Coronary artery (tissue), 2 donors: ENCODE measurements around the gene DGUOK.

Source experiments
- DNase-seq: peaks from one replicate; pipeline ENCODE4 v3.0.0-alpha.2; 2017; ENCODE audit warnings: low spot score
- H3K27ac ChIP-seq, 2 donors: fragments of 200-600 bp; sonication (generic); one replicate each; pipeline ENCODE4 v1.5.1; 2016 to 2019
- H3K4me3 ChIP-seq: fragments of 200-600 bp; sonication (generic); 2 replicates; pipeline ENCODE4 v1.5.1; 2016; ENCODE audit warnings: mild to moderate bottlenecking, moderate library complexity
- TF ChIP-seq, protein P1 (sequence below): fragments of 200-600 bp; sonication (generic); IDR thresholded peaks from one replicate; pipeline ENCODE4 v1.5.1; 2019; ENCODE audit warnings: antibody characterized with exemption

The DGUOK gene

DNA sequence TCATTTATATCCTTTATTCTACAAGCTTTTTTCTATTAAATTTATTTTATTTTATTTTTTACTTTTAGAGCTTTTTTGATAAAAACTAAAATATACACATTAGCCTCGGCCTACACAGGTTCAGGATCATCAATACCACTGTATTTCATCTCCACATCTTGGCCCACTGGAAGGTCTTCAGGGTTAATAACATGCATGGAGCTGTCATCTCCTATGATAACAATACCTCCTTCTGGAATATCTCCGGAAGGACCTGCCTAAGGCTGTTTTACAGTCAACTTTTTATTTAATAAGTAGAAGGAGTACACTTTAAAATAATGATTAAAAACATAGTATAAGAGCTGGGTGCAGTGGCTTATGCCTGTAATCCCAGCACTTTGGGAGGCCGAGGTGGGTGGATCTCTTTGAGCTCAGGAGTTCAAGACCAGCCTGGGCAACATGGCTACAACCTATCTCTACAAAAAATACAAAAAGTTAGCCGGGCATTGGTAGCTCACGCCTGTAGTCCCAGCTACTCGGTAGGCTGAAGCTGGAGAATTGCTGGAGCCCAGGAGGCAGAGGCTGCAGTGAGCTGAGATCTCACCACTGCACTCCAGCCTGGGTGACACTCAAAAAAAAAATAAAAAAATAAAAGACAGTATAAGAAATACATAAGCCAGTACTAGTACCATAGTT is 15.7 kb upstream of the DGUOK start:
- Histone ChIP-seq H3K27ac (no peak overlapping the region), H3K4me3 (no peak overlapping the region)
- TF ChIP-seq, protein P1, sequence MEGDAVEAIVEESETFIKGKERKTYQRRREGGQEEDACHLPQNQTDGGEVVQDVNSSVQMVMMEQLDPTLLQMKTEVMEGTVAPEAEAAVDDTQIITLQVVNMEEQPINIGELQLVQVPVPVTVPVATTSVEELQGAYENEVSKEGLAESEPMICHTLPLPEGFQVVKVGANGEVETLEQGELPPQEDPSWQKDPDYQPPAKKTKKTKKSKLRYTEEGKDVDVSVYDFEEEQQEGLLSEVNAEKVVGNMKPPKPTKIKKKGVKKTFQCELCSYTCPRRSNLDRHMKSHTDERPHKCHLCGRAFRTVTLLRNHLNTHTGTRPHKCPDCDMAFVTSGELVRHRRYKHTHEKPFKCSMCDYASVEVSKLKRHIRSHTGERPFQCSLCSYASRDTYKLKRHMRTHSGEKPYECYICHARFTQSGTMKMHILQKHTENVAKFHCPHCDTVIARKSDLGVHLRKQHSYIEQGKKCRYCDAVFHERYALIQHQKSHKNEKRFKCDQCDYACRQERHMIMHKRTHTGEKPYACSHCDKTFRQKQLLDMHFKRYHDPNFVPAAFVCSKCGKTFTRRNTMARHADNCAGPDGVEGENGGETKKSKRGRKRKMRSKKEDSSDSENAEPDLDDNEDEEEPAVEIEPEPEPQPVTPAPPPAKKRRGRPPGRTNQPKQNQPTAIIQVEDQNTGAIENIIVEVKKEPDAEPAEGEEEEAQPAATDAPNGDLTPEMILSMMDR = no peak
- no peak for DNase-seq

DNA sequence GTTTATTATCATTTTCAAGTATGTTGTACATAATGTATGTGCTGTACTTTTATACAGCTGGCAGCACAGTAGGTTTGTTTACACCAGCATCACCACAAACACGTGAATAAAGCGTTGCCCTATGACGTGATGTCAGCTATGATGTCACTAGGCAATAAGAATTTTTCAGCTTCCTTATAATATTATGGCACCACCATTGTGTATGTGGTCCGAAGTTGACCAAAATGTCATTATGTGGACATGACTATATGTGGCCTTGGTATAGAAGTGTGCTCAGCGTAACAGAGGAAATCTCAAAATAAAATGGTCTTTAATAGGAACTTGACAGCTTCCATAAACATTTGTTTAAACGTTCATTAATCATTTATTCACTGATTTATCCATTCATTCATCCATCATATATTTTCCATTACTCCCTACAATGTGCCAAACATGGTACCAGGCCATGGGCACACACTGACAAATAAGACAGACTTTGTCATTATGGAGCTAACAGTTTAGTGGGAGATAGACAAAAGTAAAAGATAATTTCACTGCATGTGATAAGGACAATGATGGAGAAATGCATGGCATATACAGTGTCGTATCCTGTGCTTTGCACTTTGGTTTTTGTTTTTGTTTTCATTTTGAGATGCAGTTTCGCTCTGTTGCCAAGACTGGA is 15.0 kb upstream of the DGUOK start:
- H3K4me3 ChIP-seq = no peak overlapping the region
- no peak for DNase-seq
- H3K27ac ChIP-seq = no peak overlapping the region
- TF ChIP-seq, protein P1 = no peak

DNA sequence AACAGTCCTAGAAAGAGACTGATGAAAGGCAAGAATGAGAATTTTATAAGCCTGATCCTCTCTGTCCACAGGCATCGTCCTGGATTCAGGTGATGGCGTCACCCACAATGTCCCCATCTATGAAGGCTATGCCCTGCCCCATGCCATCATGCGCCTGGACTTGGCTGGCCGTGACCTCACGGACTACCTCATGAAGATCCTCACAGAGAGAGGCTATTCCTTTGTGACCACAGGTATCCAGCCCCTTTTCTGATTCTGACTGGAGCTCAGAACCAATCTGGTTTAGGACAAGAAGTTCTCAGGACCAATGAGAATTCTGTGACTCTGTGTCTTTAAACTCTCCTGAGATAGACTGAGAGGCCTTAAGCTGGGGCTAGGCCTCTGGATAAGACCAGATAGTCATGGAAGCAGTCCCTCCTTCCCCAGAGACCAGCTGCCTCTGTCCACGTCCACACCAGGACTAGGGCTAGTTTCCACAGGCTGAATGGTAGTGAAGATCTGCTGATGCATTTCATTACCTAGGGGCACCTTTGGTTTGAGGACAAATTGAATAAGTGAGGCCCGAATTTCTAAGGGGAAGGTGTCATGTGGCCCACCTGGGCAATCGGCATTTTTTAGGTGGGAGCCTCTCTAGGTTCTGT is 13.1 kb upstream of the DGUOK start:
- TF ChIP-seq, protein P1 = no peak
- no peak overlapping the region for H3K4me3 ChIP-seq
- no peak for DNase-seq
- H3K27ac ChIP-seq = no peak overlapping the region

DNA sequence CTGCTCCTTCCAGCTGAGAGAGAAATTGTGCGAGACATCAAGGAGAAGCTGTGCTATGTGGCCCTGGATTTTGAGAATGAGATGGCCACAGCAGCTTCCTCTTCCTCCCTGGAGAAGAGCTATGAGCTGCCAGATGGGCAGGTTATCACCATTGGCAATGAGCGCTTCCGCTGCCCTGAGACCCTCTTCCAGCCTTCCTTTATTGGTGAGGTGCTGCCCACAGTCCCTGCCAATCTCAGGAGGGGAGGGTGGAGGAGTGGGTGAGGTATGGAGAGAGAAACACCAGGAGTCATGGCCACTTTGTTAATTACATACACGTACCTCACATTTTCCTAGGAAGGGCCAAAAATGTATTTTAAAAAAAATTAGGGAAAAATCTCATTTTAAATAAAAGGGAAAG is 12.0 kb upstream of the DGUOK start:
- TF ChIP-seq, protein P1 = no peak
- no peak overlapping the region for H3K27ac ChIP-seq
- no peak overlapping the region for H3K4me3 ChIP-seq
- no peak for DNase-seq

DNA sequence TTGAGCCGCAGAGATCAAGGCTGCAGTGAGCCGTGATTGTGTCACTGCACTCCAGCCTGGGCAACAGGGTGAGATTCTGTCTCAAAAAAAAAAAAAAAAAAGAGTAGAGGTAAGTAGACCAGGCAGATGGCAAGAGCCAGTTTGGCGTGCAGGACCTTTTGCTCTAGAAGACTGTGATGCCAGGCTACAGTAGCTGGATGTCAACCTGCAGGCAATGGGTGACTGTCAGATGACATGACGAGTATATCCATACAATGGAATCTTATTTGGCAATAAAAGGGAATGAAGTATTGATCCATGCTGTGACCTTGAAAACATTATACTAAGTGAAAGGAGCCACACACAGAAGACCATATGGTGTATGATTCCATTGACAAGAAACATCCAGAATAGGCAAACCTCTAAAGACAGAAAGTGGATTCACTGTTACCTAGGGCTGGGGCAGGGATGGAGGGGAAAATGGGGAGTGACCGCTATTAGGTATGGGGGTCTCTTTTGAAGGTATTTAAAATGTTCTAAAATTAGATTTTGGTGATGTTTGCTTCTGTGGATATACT is 11.2 kb upstream of the DGUOK start:
- Histone ChIP-seq H3K27ac (no peak overlapping the region), H3K4me3 (no peak overlapping the region)
- no peak for DNase-seq
- TF ChIP-seq, protein P1 = no peak

DNA sequence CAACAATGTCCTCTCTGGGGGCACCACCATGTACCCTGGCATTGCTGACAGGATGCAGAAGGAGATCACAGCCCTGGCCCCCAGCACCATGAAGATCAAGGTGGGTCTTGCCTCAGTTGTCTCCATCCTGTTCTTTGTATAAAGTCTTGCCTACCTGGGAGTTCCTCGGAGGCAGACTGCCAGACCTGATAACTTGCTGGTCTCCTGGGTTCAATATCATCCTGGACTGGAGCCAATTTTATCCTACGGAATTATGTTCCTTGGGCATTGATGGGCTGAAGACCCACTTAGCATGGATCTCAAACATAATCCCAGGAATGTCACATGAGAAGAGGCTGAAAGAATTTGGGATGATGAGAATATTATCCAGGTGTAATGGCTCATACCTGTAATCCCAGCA is 10.0 kb upstream of the DGUOK start:
- TF ChIP-seq, protein P1 = no peak
- no peak for DNase-seq
- H3K4me3 ChIP-seq = no peak overlapping the region
- no peak overlapping the region for H3K27ac ChIP-seq
